NCI-H774 (cell line): ENCODE data around the gene SYK.
"Not testable (repeated sequence)": the region's sequence is repeated elsewhere in the genome, so short reads cannot be mapped to it uniquely, and the experiment has no call there.

Experiments
- DNase-seq: peaks from one replicate; lab custom pipeline; 2025; lab: John Stamatoyannopoulos, UW

Gene SYK

GRCh38 chr9:90880669-90881068 is 79.0 kb downstream of the SYK start:
- no peak for DNase-seq

GRCh38 chr9:90881648-90882047 is 80.0 kb downstream of the SYK start:
- DNase-seq, result no peak

GRCh38 chr9:90882991-90883600 is 81.5 kb downstream of the SYK start:
- DNase-seq, result no peak

GRCh38 chr9:90883661-90884060 is 82.0 kb downstream of the SYK start:
- DNase-seq, result no peak

GRCh38 chr9:90884178-90884577 is 82.6 kb downstream of the SYK start:
- no peak for DNase-seq

- DNase-seq, result not testable (repeated sequence)
These were observed 85.2 kb downstream of the SYK start for GRCh38 chr9:90886868-90887267.

GRCh38 chr9:90888941-90889340 is 87.3 kb downstream of the SYK start:
- no peak for DNase-seq

- no peak for DNase-seq
These were observed 88.7 kb downstream of the SYK start for GRCh38 chr9:90890146-90890810.

GRCh38 chr9:90891308-90892040 is 89.9 kb downstream of the SYK start:
- peak; percentile 79 for DNase-seq

- no peak for DNase-seq
These were observed 91.3 kb downstream of the SYK start for GRCh38 chr9:90892918-90893317.

- DNase-seq, result no peak
These were observed 92.1 kb downstream of the SYK start for GRCh38 chr9:90893706-90894105.

- no peak for DNase-seq
These were observed 93.5 kb downstream of the SYK start for GRCh38 chr9:90894986-90895687.

GRCh38 chr9:90895786-90896185 is 94.2 kb downstream of the SYK start:
- no peak for DNase-seq

GRCh38 chr9:90896231-90896630 is 94.6 kb downstream of the SYK start:
- no peak for DNase-seq

GRCh38 chr9:90898228-90898627 is 96.6 kb downstream of the SYK start:
- DNase-seq, result no peak

GRCh38 chr9:90899287-90899686 is 97.7 kb downstream of the SYK start:
- no peak for DNase-seq

- DNase-seq, result no peak
These were observed 98.5 kb downstream of the SYK start for GRCh38 chr9:90900130-90900529.

GRCh38 chr9:90901933-90902332 is 100.3 kb downstream of the SYK start:
- DNase-seq, result no peak

- DNase-seq, result no peak
These were observed 102.3 kb downstream of the SYK start for GRCh38 chr9:90903766-90904424.

GRCh38 chr9:90904706-90905478 is 103.3 kb downstream of the SYK start:
- DNase-seq, result peak; percentile 15

GRCh38 chr9:90905822-90906221 is 104.2 kb downstream of the SYK start:
- no peak for DNase-seq
